CD1c-positive myeloid dendritic cell (primary cell): ENCODE results near the gene ZNF100.
A peak's percentile ranks its signal among the peaks of the same experiment; 100 is the strongest.
"Not testable (repeated sequence)": the region's sequence is repeated elsewhere in the genome, so short reads cannot be mapped to it uniquely, and the experiment has no call there.

Experiments used
- DNase-seq: peaks from one replicate; pipeline ENCODE4 v3.0.0-alpha.2; 2016; ENCODE audit errors: extremely low spot score

ZNF100 gene

GRCh38 chr19:21767065-21767800 lies at the start of gene ZNF100:
Gene ZNF100, minus strand, starts transcription at chr19:21767579. Its CDS starts 150 bp downstream, at chr19:21767429.
- DNase-seq = peak; percentile 93

- no peak for DNase-seq
These were observed 45.1 kb upstream of the ZNF100 start for GRCh38 chr19:21812448-21812847.

- DNase-seq = not testable (repeated sequence)
These were observed 41.1 kb upstream of the ZNF100 start for GRCh38 chr19:21808400-21809000.

GRCh38 chr19:21789466-21790085 lies 22.2 kb upstream of the ZNF100 start:
- DNase-seq = no peak

GRCh38 chr19:21786936-21787335 lies 19.6 kb upstream of the ZNF100 start:
- no peak for DNase-seq

- DNase-seq = not testable (repeated sequence)
These were observed 8.4 kb upstream of the ZNF100 start for GRCh38 chr19:21775792-21776191.

GRCh38 chr19:21766705-21767064 lies 694 bp downstream of the ZNF100 start:
- not testable (repeated sequence) for DNase-seq

GRCh38 chr19:21765151-21765550 lies 2.2 kb downstream of the ZNF100 start:
- DNase-seq = no peak

GRCh38 chr19:21761547-21761946 lies 5.8 kb downstream of the ZNF100 start:
- DNase-seq = not testable (repeated sequence)

- DNase-seq = no peak
These were observed 9.1 kb downstream of the ZNF100 start for GRCh38 chr19:21758296-21758695.

- not testable (repeated sequence) for DNase-seq
These were observed 11.8 kb downstream of the ZNF100 start for GRCh38 chr19:21755555-21755954.

GRCh38 chr19:21751384-21751783 lies 16.0 kb downstream of the ZNF100 start:
- no peak for DNase-seq

GRCh38 chr19:21750586-21751128 lies 16.7 kb downstream of the ZNF100 start:
- no peak for DNase-seq

GRCh38 chr19:21749090-21749489 lies 18.3 kb downstream of the ZNF100 start:
- no peak for DNase-seq

GRCh38 chr19:21748088-21748487 lies 19.3 kb downstream of the ZNF100 start:
- DNase-seq = no peak

GRCh38 chr19:21740559-21740958 lies 26.8 kb downstream of the ZNF100 start:
- no peak for DNase-seq

- DNase-seq = not testable (repeated sequence)
These were observed 40.2 kb downstream of the ZNF100 start for GRCh38 chr19:21726942-21727747.

- no peak for DNase-seq
These were observed 53.6 kb downstream of the ZNF100 start for GRCh38 chr19:21713761-21714160.

- no peak for DNase-seq
These were observed 57.9 kb downstream of the ZNF100 start for GRCh38 chr19:21709464-21709863.

- DNase-seq = not testable (repeated sequence)
These were observed 59.5 kb downstream of the ZNF100 start for GRCh38 chr19:21707878-21708277.

GRCh38 chr19:21707065-21707464 lies 60.3 kb downstream of the ZNF100 start:
- no peak for DNase-seq

- DNase-seq = no peak
These were observed 62.0 kb downstream of the ZNF100 start for GRCh38 chr19:21705393-21705792.
